RWPE1 (cell line): Measurements from ENCODE around the gene ZGRF1.

Experiments used
- CTCF ChIA-PET: fragments of 350-600 bp; sonication (Branson Sonifier 250); formaldehyde crosslinking; extraction: SDS; loops from one replicate; lab custom pipeline; 2021; lab: Yijun Ruan, JAX
- POLR2A ChIA-PET: fragments of 400-600 bp; formaldehyde crosslinking; extraction: SDS; loops from one replicate; lab custom pipeline; 2020; ENCODE audit warnings: antibody characterized with exemption; ENCODE audit not compliant: low non-redundant PET; lab: Yijun Ruan, JAX
- DNase-seq: peaks from one replicate; pipeline ENCODE4 v3.0.0; 2012; ENCODE audit warnings: low spot score
- H3K27ac ChIP-seq: fragments of 450-650 bp; 2 replicates; pipeline ENCODE4 v1.5.1; 2017
- TF ChIP-seq, protein P1 (sequence below): fragments of 450-650 bp; conservative IDR thresholded peaks from 2 replicates; pipeline ENCODE4 v1.5.1; 2017; ENCODE audit warnings: low read depth, mild to moderate bottlenecking

The ZGRF1 gene

DNA sequence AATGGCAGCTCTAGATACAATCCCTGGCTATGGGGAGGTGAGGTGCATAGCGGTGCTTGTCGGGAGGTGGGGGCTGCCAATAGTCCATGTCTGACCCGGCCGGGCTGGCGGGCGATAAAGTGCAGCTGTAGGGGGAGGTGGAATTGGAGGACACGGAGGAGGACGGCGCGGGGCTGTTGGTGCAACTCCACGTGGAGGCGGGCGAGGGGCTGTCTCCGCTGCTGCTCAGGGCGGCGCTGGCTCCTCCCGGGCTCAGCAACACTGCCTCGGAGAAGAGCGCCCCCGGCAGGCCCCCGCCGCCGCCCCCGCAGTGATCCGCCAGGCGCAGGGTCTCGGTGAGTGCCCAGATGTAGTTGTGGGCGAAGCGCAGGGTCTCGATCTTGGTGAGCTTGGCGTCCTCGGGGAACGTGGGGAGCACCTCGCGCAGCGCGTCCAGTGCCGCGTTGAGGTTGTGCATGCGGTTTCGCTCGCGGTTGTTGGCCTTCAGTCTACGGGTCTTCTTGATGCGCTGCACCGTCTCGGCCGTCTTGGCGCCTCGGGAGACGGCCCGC is 122.0 kb downstream of the ZGRF1 start:
- no peak for DNase-seq
- ChIA-PET CTCF (interaction anchor here (0.9 to 2.7 kb wide), 3 partner anchors 9 to 118 kb away, joined by 3 to 9 read pairs (median 3); no protein-coding TSS in a partner anchor), POLR2A (no interaction called here)
- TF ChIP-seq, protein P1, sequence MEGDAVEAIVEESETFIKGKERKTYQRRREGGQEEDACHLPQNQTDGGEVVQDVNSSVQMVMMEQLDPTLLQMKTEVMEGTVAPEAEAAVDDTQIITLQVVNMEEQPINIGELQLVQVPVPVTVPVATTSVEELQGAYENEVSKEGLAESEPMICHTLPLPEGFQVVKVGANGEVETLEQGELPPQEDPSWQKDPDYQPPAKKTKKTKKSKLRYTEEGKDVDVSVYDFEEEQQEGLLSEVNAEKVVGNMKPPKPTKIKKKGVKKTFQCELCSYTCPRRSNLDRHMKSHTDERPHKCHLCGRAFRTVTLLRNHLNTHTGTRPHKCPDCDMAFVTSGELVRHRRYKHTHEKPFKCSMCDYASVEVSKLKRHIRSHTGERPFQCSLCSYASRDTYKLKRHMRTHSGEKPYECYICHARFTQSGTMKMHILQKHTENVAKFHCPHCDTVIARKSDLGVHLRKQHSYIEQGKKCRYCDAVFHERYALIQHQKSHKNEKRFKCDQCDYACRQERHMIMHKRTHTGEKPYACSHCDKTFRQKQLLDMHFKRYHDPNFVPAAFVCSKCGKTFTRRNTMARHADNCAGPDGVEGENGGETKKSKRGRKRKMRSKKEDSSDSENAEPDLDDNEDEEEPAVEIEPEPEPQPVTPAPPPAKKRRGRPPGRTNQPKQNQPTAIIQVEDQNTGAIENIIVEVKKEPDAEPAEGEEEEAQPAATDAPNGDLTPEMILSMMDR: no peak
- no peak overlapping the region for H3K27ac ChIP-seq

DNA sequence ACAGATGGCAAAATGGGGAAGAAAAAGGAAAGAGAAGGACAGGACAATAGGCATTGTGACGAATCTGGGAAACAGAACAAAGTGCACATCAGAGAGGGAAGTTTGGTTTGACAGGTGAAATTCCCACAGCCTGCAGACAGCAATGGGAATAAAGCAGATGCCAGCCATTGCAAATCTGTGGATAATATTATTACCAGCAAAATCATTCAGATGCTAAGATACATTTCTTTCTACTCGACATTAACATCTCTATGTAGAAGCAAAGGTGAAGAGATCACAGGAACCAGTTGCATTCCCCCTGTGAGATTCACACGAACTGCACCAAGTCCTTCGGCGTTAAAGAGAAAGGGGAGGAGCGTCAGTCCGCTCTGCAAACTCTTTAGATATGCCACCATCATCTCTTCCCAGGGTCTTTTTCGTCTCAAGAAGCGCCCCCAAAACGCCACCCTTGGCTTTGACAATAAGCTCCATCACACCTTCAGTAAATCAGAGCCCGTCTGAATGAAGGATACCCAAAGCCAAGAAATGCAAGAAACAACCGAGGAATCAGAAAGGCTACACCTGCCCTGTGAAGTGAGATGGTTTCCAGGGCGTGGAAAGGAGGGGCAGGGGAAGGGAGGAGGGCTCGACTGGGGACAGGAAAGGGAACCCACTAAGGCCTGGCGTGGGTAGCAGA is 122.6 kb downstream of the ZGRF1 start:
- POLR2A ChIA-PET: no interaction called here
- CTCF ChIA-PET: interaction anchor here (0.9 to 2.7 kb wide), 2 partner anchors 10 to 11 kb away, joined by 3 to 9 read pairs; no protein-coding TSS in a partner anchor
- TF ChIP-seq, protein P1: no peak
- no peak overlapping the region for H3K27ac ChIP-seq
- DNase-seq: no peak

DNA sequence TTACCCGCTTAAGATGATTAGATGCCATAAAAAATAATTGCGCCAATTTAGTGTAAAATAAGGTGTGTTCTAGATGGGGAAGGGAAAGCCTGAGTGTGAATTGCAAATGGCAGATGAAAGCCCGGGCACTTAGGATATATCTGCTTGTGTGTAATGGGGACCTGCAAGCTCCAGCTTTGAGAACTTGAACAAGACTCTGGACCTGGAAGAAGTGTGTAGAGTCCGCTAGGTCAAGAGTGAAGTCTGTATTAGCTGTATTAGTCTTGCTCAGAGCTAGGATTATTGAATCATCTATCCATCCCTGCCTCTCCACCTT is 124.9 kb downstream of the ZGRF1 start:
- POLR2A ChIA-PET: no interaction called here
- TF ChIP-seq, protein P1: no peak
- no peak for DNase-seq
- H3K27ac ChIP-seq: no peak overlapping the region
- CTCF ChIA-PET: interaction anchor here (0.6 kb wide), 1 partner anchor 325 kb away, joined by 3 read pairs; no protein-coding TSS in a partner anchor

DNA sequence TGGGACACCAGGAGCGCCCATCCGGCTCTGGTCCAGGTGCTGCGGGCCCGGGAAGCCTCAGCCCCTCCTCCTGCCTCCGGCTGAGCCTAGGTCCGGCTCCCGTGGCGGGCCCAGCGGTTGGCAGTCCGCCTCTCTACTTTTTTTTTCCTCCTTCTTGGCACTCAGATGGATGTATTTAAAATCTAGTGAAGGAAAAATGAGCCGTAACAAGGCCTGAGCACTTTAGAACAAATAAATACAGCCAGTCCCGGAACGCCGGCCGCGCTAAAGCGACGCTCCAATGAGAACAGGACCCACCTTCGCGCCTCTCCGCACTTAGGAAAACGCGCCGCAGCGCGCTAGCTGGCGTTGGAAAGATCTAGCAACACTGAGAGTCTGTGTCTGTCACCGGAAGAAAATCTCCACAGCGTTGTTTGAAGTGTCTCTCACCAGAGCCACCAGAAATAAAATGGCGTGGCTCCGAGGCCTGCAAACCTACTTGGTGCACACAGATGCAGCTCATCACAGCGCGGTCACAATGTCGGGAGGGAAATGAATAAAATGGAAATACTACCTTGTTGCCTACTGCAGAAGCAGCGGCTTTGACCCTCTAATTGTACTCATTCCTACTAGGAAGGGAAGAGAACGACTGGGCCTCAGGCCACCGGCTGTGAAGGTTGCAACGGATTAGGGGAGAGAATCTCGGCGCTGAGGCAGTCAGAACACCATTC is 125.5 kb downstream of the ZGRF1 start:
- POLR2A ChIA-PET: no interaction called here
- DNase-seq: no peak
- TF ChIP-seq, protein P1: no peak
- no peak overlapping the region for H3K27ac ChIP-seq
- CTCF ChIA-PET: no interaction called here

DNA sequence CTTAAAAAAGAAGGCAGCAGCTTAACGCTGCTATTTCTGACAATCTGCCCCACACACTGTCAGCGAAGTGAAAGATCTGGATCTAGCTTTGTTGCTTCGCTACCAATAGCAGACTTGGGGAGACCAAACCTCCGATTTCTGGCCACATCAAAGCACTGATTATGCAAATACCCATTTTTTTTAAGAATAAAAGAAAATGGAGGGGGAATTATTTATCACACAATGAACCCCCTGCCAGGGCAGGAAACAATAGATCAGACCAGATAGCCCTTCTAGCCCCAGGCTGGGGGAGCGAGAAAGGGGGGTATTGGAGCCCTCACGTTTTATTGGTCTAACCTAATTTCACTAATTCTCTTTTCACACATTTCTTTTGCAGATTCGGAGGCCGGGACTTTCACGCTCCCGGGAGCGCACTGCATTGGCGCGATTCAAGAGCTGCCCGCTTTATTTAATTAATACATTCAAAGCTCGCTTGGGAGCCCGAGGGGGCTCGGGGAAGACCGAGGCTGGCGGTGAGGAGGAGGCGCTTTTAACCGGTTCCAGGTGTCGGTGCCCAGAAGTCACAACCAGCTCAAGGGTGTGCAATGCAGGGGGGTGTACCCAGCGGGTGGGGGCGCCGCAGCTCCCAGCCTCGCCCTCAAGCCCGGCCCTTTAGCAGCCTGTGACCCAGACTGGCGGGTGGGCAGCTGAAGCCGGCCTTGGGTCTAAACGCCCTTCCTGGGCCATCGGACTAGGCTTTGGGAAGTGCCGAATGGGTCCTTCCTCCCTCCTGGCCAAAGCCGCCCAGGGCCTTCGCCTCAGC is 126.2 kb downstream of the ZGRF1 start:
- DNase-seq: no peak

More for the DNA sequence above, 126.2 kb downstream of the ZGRF1 start:
- TF ChIP-seq, protein P1: no peak
- CTCF ChIA-PET: interaction anchor here (0.6 to 0.7 kb wide), 2 partner anchors 14 to 281 kb away, joined by 3 read pairs; no protein-coding TSS in a partner anchor
- no peak overlapping the region for H3K27ac ChIP-seq
- POLR2A ChIA-PET: no interaction called here
